Measurements from ENCODE around the gene TPD52L1. TPM values are rescaled to one million over a fixed set of nuclear protein-coding genes. Genes with fewer than 3 reads are reported as not detected.

TPD52L1 gene
- total RNA-seq, 1 experiment from 2014 or later = 12.4 TPM

DNA sequence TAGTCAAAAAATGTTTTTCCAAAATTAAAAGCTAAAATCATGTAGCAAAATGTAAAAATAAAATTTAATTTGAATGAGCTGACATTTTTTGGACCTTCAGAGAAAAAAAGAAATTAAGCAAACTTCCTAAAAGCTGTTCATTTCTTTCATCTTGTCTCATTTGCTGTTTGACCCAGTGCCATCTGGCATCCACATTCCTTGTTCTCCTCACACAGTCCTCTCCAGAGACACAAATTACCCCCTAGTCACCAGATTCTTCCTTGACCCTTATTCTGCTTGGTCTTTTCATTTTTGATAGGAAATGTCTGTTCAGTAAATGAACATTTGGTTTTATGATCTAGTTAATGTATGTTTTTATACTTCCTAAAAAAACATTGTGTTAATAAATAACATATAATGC, 93.0 kb downstream of the TPD52L1 start:
- CTCF ChIA-PET = interaction anchor here (0.7 to 1.8 kb wide), 2 partner anchors 545 to 710 kb away, joined by 4 to 5 read pairs; partner anchors contain the start of gene HINT3
- POLR2A ChIA-PET = no interaction called here
- DNase-seq (ENCODE audit: low spot score) = no peak
- Mint-ChIP-seq H3K36me3 (peaks cover 11% of the 10 kb centered on the region), H3K27ac (no peak overlapping the region), H3K4me3 (no peak overlapping the region), H3K4me1 (peaks cover 20% of the 10 kb centered on the region), H3K9me3 (peaks cover 21% of the 10 kb centered on the region), H3K27me3 (ENCODE audit: low read depth) (no peaks in the 10 kb centered on the region)
- TF ChIP-seq HMGA2 (CRISPR knock-in tag; IDR thresholded peaks at IDR 0.05) = no peak
- no peak for TF ChIP-seq CREB1 (CRISPR knock-in tag; IDR thresholded peaks at IDR 0.05)
- no peak for TF ChIP-seq ESRRA (CRISPR knock-in tag; IDR thresholded peaks at IDR 0.05; ENCODE audit: borderline replicate concordance)
- no peak for TF ChIP-seq JAZF1 (CRISPR knock-in tag; IDR thresholded peaks at IDR 0.05)
- no peak for TF ChIP-seq GABPB1 (CRISPR knock-in tag; IDR thresholded peaks at IDR 0.05)
- TF ChIP-seq SP1 (CRISPR knock-in tag; conservative IDR thresholded peaks at IDR 0.05) = no peak
- TF ChIP-seq ELF4 (CRISPR knock-in tag; IDR thresholded peaks at IDR 0.05; ENCODE audit: low read depth) = no peak
- TF ChIP-seq, protein P1, sequence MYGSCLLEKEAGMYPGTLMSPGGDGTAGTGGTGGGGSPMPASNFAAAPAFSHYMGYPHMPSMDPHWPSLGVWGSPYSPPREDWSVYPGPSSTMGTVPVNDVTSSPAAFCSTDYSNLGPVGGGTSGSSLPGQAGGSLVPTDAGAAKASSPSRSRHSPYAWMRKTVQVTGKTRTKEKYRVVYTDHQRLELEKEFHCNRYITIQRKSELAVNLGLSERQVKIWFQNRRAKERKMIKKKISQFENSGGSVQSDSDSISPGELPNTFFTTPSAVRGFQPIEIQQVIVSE (CRISPR knock-in tag; IDR thresholded peaks at IDR 0.05; ENCODE audit: borderline replicate concordance) = no peak
- TF ChIP-seq, protein P2, sequence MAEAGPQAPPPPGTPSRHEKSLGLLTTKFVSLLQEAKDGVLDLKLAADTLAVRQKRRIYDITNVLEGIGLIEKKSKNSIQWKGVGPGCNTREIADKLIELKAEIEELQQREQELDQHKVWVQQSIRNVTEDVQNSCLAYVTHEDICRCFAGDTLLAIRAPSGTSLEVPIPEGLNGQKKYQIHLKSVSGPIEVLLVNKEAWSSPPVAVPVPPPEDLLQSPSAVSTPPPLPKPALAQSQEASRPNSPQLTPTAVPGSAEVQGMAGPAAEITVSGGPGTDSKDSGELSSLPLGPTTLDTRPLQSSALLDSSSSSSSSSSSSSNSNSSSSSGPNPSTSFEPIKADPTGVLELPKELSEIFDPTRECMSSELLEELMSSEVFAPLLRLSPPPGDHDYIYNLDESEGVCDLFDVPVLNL (CRISPR knock-in tag; IDR thresholded peaks at IDR 0.05; ENCODE audit: borderline replicate concordance, low read depth) = no peak
- TF ChIP-seq KAT7 (CRISPR knock-in tag; IDR thresholded peaks at IDR 0.05; ENCODE audit: borderline replicate concordance) = no peak
- TF ChIP-seq, protein P3, sequence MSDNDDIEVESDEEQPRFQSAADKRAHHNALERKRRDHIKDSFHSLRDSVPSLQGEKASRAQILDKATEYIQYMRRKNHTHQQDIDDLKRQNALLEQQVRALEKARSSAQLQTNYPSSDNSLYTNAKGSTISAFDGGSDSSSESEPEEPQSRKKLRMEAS (CRISPR knock-in tag; IDR thresholded peaks at IDR 0.05) = no peak
- TF ChIP-seq OVOL2 (CRISPR knock-in tag; IDR thresholded peaks at IDR 0.05; ENCODE audit: borderline replicate concordance) = no peak
- no peak for TF ChIP-seq TEAD1 (CRISPR knock-in tag; IDR thresholded peaks at IDR 0.05)
- ATAC-seq = no peak

DNA sequence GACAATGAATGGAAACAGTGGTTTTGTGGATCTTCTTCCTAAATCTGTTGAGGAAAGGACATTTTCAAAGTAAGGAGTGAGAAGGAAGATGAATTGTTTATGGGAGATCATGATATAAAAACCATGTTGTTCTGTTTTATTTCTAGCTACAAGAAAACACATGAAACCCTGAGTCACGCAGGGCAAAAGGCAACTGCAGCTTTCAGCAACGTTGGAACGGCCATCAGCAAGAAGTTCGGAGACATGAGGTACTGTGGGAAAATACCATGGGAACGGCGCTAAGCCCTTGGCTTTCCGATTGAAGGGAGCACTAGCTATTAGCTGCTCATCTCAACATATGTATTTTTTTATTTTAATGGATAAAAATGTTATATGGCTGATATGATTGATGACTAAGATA, 94.6 kb downstream of the TPD52L1 start:
- Mint-ChIP-seq H3K4me3 (no peak overlapping the region), H3K36me3 (peaks cover 2% of the 10 kb centered on the region; the same call in 1 of the 2 replicates), H3K9me3 (peaks cover 6% of the 10 kb centered on the region), H3K27me3 (ENCODE audit: low read depth) (no peaks in the 10 kb centered on the region), H3K27ac (no peak overlapping the region), H3K4me1 (peaks cover 28% of the 10 kb centered on the region)
- POLR2A ChIA-PET = no interaction called here
- DNase-seq (ENCODE audit: low spot score) = no peak
- no peak for ATAC-seq
- CTCF ChIA-PET = no interaction called here
- no peak for TF ChIP-seq FOXP1 (CRISPR knock-in tag; IDR thresholded peaks at IDR 0.05; ENCODE audit: borderline replicate concordance)
- TF ChIP-seq, protein P4, sequence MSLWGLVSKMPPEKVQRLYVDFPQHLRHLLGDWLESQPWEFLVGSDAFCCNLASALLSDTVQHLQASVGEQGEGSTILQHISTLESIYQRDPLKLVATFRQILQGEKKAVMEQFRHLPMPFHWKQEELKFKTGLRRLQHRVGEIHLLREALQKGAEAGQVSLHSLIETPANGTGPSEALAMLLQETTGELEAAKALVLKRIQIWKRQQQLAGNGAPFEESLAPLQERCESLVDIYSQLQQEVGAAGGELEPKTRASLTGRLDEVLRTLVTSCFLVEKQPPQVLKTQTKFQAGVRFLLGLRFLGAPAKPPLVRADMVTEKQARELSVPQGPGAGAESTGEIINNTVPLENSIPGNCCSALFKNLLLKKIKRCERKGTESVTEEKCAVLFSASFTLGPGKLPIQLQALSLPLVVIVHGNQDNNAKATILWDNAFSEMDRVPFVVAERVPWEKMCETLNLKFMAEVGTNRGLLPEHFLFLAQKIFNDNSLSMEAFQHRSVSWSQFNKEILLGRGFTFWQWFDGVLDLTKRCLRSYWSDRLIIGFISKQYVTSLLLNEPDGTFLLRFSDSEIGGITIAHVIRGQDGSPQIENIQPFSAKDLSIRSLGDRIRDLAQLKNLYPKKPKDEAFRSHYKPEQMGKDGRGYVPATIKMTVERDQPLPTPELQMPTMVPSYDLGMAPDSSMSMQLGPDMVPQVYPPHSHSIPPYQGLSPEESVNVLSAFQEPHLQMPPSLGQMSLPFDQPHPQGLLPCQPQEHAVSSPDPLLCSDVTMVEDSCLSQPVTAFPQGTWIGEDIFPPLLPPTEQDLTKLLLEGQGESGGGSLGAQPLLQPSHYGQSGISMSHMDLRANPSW (CRISPR knock-in tag; conservative IDR thresholded peaks at IDR 0.05; ENCODE audit: low read depth) = no peak
- no peak for TF ChIP-seq GABPB1 (CRISPR knock-in tag; IDR thresholded peaks at IDR 0.05)
- TF ChIP-seq, protein P5, sequence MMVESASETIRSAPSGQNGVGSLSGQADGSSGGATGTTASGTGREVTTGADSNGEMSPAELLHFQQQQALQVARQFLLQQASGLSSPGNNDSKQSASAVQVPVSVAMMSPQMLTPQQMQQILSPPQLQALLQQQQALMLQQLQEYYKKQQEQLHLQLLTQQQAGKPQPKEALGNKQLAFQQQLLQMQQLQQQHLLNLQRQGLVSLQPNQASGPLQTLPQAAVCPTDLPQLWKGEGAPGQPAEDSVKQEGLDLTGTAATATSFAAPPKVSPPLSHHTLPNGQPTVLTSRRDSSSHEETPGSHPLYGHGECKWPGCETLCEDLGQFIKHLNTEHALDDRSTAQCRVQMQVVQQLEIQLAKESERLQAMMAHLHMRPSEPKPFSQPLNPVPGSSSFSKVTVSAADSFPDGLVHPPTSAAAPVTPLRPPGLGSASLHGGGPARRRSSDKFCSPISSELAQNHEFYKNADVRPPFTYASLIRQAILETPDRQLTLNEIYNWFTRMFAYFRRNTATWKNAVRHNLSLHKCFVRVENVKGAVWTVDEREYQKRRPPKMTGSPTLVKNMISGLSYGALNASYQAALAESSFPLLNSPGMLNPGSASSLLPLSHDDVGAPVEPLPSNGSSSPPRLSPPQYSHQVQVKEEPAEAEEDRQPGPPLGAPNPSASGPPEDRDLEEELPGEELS (CRISPR knock-in tag; IDR thresholded peaks at IDR 0.05) = no peak
- no peak for TF ChIP-seq NR2C2 (CRISPR knock-in tag; IDR thresholded peaks at IDR 0.05)
- no peak for TF ChIP-seq CBFB (CRISPR knock-in tag; IDR thresholded peaks at IDR 0.05; ENCODE audit: low read depth)

Data from WTC11 (cell line).